Activated naive CD8-positive, alpha-beta T cell treated with anti-CD3 and anti-CD28 coated beads for 36 hours (primary cell): ENCODE results near the gene RHOBTB3. TPM values are rescaled to one million over a fixed set of nuclear protein-coding genes. Genes with fewer than 3 reads are reported as not detected.
A peak's percentile ranks its signal among the peaks of the same experiment; 100 is the strongest.
"Not testable (repeated sequence)": the region's sequence is repeated elsewhere in the genome, so short reads cannot be mapped to it uniquely, and the experiment has no call there.

ENCODE experiments used
- DNase-seq: peaks from one replicate; pipeline ENCODE4 v3.0.0; 2021
- H3K27ac Mint-ChIP-seq: one replicate; pipeline ENCODE4 v1.8.0; 2022; ENCODE audit warnings: mild to moderate bottlenecking, moderate library complexity, mixed read lengths
- H3K27me3 Mint-ChIP-seq: one replicate; pipeline ENCODE4 v1.8.0; 2022; ENCODE audit warnings: mild to moderate bottlenecking, mixed read lengths
- H3K36me3 Mint-ChIP-seq: one replicate; pipeline ENCODE4 v1.8.0; 2021; ENCODE audit warnings: mild to moderate bottlenecking, mixed read lengths
- H3K4me1 Mint-ChIP-seq: one replicate; pipeline ENCODE4 v1.8.0; 2021; ENCODE audit warnings: mixed read lengths
- H3K4me3 Mint-ChIP-seq: one replicate; pipeline ENCODE4 v1.8.0; 2022; ENCODE audit warnings: mild to moderate bottlenecking, moderate library complexity, mixed read lengths
- H3K9me3 Mint-ChIP-seq: one replicate; pipeline ENCODE4 v1.8.0; 2022; ENCODE audit warnings: mixed read lengths
- total RNA-seq, 2 experiments: library from RNA; stranded (reverse); gene quantifications; one replicate each; pipeline ENCODE4 v1.2.3, GENCODE V29; 2021

Gene RHOBTB3
- under 1 TPM; 0.52 to 0.78 TPM for total RNA-seq

GRCh38 chr5:95730730-95731570 lies at the start of gene RHOBTB3:
TSS of gene RHOBTB3 (plus strand) at chr5:95731336. CDS start at chr5:95731683, 347 bp downstream.
- H3K4me3 Mint-ChIP-seq, result peak within 1 kb of the TSS; percentile 78
- DNase-seq, result peak; percentile 47
- H3K9me3 Mint-ChIP-seq, result no peaks in the 10 kb centered on the region
- H3K4me1 Mint-ChIP-seq, result peaks cover 31% of the 10 kb centered on the region
- H3K27me3 Mint-ChIP-seq, result peaks cover 61% of the 10 kb centered on the region
- H3K27ac Mint-ChIP-seq, result no peak within 1 kb of the TSS
- H3K36me3 Mint-ChIP-seq, result no peaks in the 10 kb centered on the region

GRCh38 chr5:95682891-95683290 lies 48.2 kb upstream of the RHOBTB3 start, which contains the start of gene SPATA9:
TSS of gene SPATA9 (minus strand) at chr5:95682991. CDS start at chr5:95682854, 137 bp downstream.
- H3K4me1 Mint-ChIP-seq, result no peaks in the 10 kb centered on the region
- DNase-seq, result no peak
- peaks cover 14% of the 10 kb centered on the region for H3K27me3 Mint-ChIP-seq
- no peaks in the 10 kb centered on the region for H3K36me3 Mint-ChIP-seq
- no peak within 1 kb of the TSS for H3K27ac Mint-ChIP-seq
- H3K4me3 Mint-ChIP-seq, result no peak within 1 kb of the TSS
- H3K9me3 Mint-ChIP-seq, result no peaks in the 10 kb centered on the region

GRCh38 chr5:95684361-95684760 lies 46.8 kb upstream of the RHOBTB3 start:
- peaks cover 14% of the 10 kb centered on the region for H3K27me3 Mint-ChIP-seq
- no peaks in the 10 kb centered on the region for H3K9me3 Mint-ChIP-seq
- no peak for DNase-seq
- no peak overlapping the region for H3K27ac Mint-ChIP-seq
- H3K4me3 Mint-ChIP-seq, result no peak overlapping the region
- H3K36me3 Mint-ChIP-seq, result no peaks in the 10 kb centered on the region
- no peaks in the 10 kb centered on the region for H3K4me1 Mint-ChIP-seq

GRCh38 chr5:95686651-95687050 lies 44.5 kb upstream of the RHOBTB3 start:
- Mint-ChIP-seq H3K4me1 (no peaks in the 10 kb centered on the region), H3K9me3 (no peaks in the 10 kb centered on the region), H3K4me3 (no peak overlapping the region), H3K36me3 (no peaks in the 10 kb centered on the region), H3K27ac (no peak overlapping the region), H3K27me3 (peaks cover 11% of the 10 kb centered on the region)
- no peak for DNase-seq

GRCh38 chr5:95689680-95690079 lies 41.5 kb upstream of the RHOBTB3 start:
- H3K36me3 Mint-ChIP-seq, result no peaks in the 10 kb centered on the region
- H3K4me3 Mint-ChIP-seq, result no peak overlapping the region
- no peaks in the 10 kb centered on the region for H3K4me1 Mint-ChIP-seq

GRCh38 chr5:95690333-95690732 lies 40.8 kb upstream of the RHOBTB3 start:
- Mint-ChIP-seq H3K4me1 (no peaks in the 10 kb centered on the region), H3K9me3 (no peaks in the 10 kb centered on the region), H3K27me3 (peaks cover under 1% of the 10 kb centered on the region), H3K27ac (no peak overlapping the region), H3K36me3 (no peaks in the 10 kb centered on the region), H3K4me3 (no peak overlapping the region)
- DNase-seq, result no peak

More at GRCh38 chr5:95689680-95690079, 41.5 kb upstream of the RHOBTB3 start:
- Mint-ChIP-seq H3K27me3 (peaks cover 4% of the 10 kb centered on the region), H3K9me3 (no peaks in the 10 kb centered on the region), H3K27ac (no peak overlapping the region)
- no peak for DNase-seq

- no peak for DNase-seq
- H3K27me3 Mint-ChIP-seq, result peaks cover 26% of the 10 kb centered on the region
- H3K36me3 Mint-ChIP-seq, result no peaks in the 10 kb centered on the region
- no peak overlapping the region for H3K27ac Mint-ChIP-seq
- no peak overlapping the region for H3K4me3 Mint-ChIP-seq
- no peaks in the 10 kb centered on the region for H3K4me1 Mint-ChIP-seq
- no peaks in the 10 kb centered on the region for H3K9me3 Mint-ChIP-seq
Measured at GRCh38 chr5:95697781-95698681, 33.1 kb upstream of the RHOBTB3 start.

- DNase-seq, result no peak
- Mint-ChIP-seq H3K27ac (no peak overlapping the region), H3K36me3 (no peaks in the 10 kb centered on the region), H3K9me3 (no peaks in the 10 kb centered on the region), H3K4me1 (no peaks in the 10 kb centered on the region), H3K27me3 (peaks cover 26% of the 10 kb centered on the region), H3K4me3 (no peak overlapping the region)
Measured at GRCh38 chr5:95699337-95699736, 31.8 kb upstream of the RHOBTB3 start.

GRCh38 chr5:95701074-95701473 lies 30.1 kb upstream of the RHOBTB3 start:
- H3K27ac Mint-ChIP-seq, result no peak overlapping the region
- DNase-seq, result no peak
- H3K27me3 Mint-ChIP-seq, result peaks cover 22% of the 10 kb centered on the region
- no peaks in the 10 kb centered on the region for H3K36me3 Mint-ChIP-seq
- no peak overlapping the region for H3K4me3 Mint-ChIP-seq
- no peaks in the 10 kb centered on the region for H3K9me3 Mint-ChIP-seq
- H3K4me1 Mint-ChIP-seq, result no peaks in the 10 kb centered on the region

GRCh38 chr5:95704150-95704549 lies 27.0 kb upstream of the RHOBTB3 start:
- Mint-ChIP-seq H3K36me3 (no peaks in the 10 kb centered on the region), H3K27me3 (peaks cover 11% of the 10 kb centered on the region), H3K9me3 (no peaks in the 10 kb centered on the region), H3K27ac (no peak overlapping the region), H3K4me1 (no peaks in the 10 kb centered on the region), H3K4me3 (no peak overlapping the region)
- DNase-seq, result no peak

- H3K27me3 Mint-ChIP-seq, H3K9me3 Mint-ChIP-seq, H3K36me3 Mint-ChIP-seq, H3K27ac Mint-ChIP-seq, DNase-seq, H3K4me1 Mint-ChIP-seq, H3K4me3 Mint-ChIP-seq: not testable (repeated sequence)
Measured at GRCh38 chr5:95706196-95706595, 24.9 kb upstream of the RHOBTB3 start.

- Mint-ChIP-seq H3K9me3 (no peaks in the 10 kb centered on the region), H3K27me3 (peaks cover 4% of the 10 kb centered on the region), H3K4me1 (no peaks in the 10 kb centered on the region), H3K27ac (no peak overlapping the region), H3K4me3 (no peak overlapping the region), H3K36me3 (no peaks in the 10 kb centered on the region)
- no peak for DNase-seq
Measured at GRCh38 chr5:95707055-95707454, 24.1 kb upstream of the RHOBTB3 start.

- not testable (repeated sequence) for H3K4me3 Mint-ChIP-seq, H3K4me1 Mint-ChIP-seq, H3K27ac Mint-ChIP-seq, DNase-seq, H3K36me3 Mint-ChIP-seq, H3K27me3 Mint-ChIP-seq, H3K9me3 Mint-ChIP-seq
Measured at GRCh38 chr5:95707534-95708188, 23.5 kb upstream of the RHOBTB3 start.

GRCh38 chr5:95708876-95709275 lies 22.3 kb upstream of the RHOBTB3 start:
- Mint-ChIP-seq H3K27me3 (peaks cover 4% of the 10 kb centered on the region), H3K4me3 (no peak overlapping the region), H3K9me3 (no peaks in the 10 kb centered on the region), H3K4me1 (peaks cover 5% of the 10 kb centered on the region), H3K27ac (no peak overlapping the region), H3K36me3 (no peaks in the 10 kb centered on the region)
- no peak for DNase-seq
